A673 (cell line): ENCODE results near the gene GP1BB. TPM values are rescaled to one million over a fixed set of nuclear protein-coding genes. Genes with fewer than 3 reads are reported as not detected.
"Not testable (repeated sequence)": the region's sequence is repeated elsewhere in the genome, so short reads cannot be mapped to it uniquely, and the experiment has no call there.

Experiments
- BruUV-seq: library from RNA; stranded (reverse); fragments of 400-500 nt; replicated peaks from 2 replicates; lab custom pipeline; 2021; lab: Mats Ljungman, UMichigan
- CTCF ChIA-PET: fragments of 300-600 bp; sonication (Branson Sonifier 250); formaldehyde crosslinking; loops from one replicate; lab custom pipeline; 2022; ENCODE audit warnings: antibody characterized with exemption; lab: Charles Lee
- POLR2A ChIA-PET: fragments of 300-600 bp; sonication (Branson Sonifier 250); formaldehyde crosslinking; loops from one replicate; lab custom pipeline; 2022; ENCODE audit warnings: antibody characterized with exemption; ENCODE audit not compliant: low non-redundant PET; lab: Charles Lee
- DNase-seq: peaks from one replicate; pipeline ENCODE4 v3.0.0-alpha.2; 2015; ENCODE audit warnings: low spot score
- H3K27ac ChIP-seq: fragments of 200-600 bp; sonication (generic); 2 replicates; pipeline ENCODE4 v1.5.1; 2016; ENCODE audit warnings: mixed run types, low read depth, mild to moderate bottlenecking, mixed read lengths, antibody characterized with exemption, low read length; ENCODE audit not compliant: poor library complexity, severe bottlenecking
- H3K27me3 ChIP-seq: fragments of 200-600 bp; sonication (generic); replicated peaks from 2 replicates; pipeline ENCODE4 v1.6.1; 2017; ENCODE audit warnings: mixed run types, low read depth, mild to moderate bottlenecking, mixed read lengths, antibody characterized with exemption, low read length; ENCODE audit not compliant: insufficient read depth, poor library complexity
- H3K36me3 ChIP-seq: fragments of 200-600 bp; sonication (generic); 2 replicates; pipeline ENCODE4 v1.6.1; 2016; ENCODE audit warnings: mixed run types, mild to moderate bottlenecking, mixed read lengths, antibody characterized with exemption, low read length; ENCODE audit not compliant: insufficient read depth, poor library complexity, severe bottlenecking
- H3K4me1 ChIP-seq: fragments of 200-600 bp; sonication (generic); 2 replicates; pipeline ENCODE4 v1.6.1; 2017; ENCODE audit warnings: mixed run types, mild to moderate bottlenecking, mixed read lengths, antibody characterized with exemption, low read length; ENCODE audit not compliant: insufficient read depth, poor library complexity, severe bottlenecking
- H3K4me3 ChIP-seq: fragments of 200-600 bp; sonication (generic); 2 replicates; pipeline ENCODE4 v1.5.1; 2016; ENCODE audit warnings: low read depth, mixed run types, mild to moderate bottlenecking, mixed read lengths, low read length; ENCODE audit not compliant: poor library complexity, severe bottlenecking
- H3K9me3 ChIP-seq: fragments of 200-600 bp; sonication (generic); 2 replicates; pipeline ENCODE4 v1.6.1; 2016; ENCODE audit warnings: mixed run types, low read depth, mild to moderate bottlenecking, mixed read lengths, antibody characterized with exemption, low read length; ENCODE audit not compliant: poor library complexity, severe bottlenecking
- EZH2 ChIP-seq: fragments of 200-600 bp; sonication (generic); IDR thresholded peaks from 2 replicates; pipeline ENCODE4 v1.6.1; 2017; ENCODE audit warnings: borderline replicate concordance, low read depth, mild to moderate bottlenecking, mixed read lengths, antibody characterized with exemption, low read length; ENCODE audit not compliant: poor library complexity, severe bottlenecking
- intact Hi-C: fragments of 100-400 bp; cut with micrococcal nuclease; formaldehyde crosslinking; loops from one replicate; pipeline ENCODE4 v1.10.0; 2022; ENCODE audit not compliant: unreplicated experiment
- total RNA-seq: library from RNA; stranded (reverse); gene quantifications from 2 replicates; pipeline ENCODE4 v1.2.3, GENCODE V29; 2021
- TF ChIP-seq, protein P1 (sequence below): fragments of 300-800, 200-600 bp; sonication (generic); conservative IDR thresholded peaks from 2 replicates; pipeline ENCODE4 v1.5.1; 2017; ENCODE audit warnings: low read depth, mild to moderate bottlenecking, antibody characterized with exemption, low read length, moderate library complexity, mixed read lengths

Gene GP1BB
- total RNA-seq, 1 experiment from 2014 or later: 12.6 TPM

DNA sequence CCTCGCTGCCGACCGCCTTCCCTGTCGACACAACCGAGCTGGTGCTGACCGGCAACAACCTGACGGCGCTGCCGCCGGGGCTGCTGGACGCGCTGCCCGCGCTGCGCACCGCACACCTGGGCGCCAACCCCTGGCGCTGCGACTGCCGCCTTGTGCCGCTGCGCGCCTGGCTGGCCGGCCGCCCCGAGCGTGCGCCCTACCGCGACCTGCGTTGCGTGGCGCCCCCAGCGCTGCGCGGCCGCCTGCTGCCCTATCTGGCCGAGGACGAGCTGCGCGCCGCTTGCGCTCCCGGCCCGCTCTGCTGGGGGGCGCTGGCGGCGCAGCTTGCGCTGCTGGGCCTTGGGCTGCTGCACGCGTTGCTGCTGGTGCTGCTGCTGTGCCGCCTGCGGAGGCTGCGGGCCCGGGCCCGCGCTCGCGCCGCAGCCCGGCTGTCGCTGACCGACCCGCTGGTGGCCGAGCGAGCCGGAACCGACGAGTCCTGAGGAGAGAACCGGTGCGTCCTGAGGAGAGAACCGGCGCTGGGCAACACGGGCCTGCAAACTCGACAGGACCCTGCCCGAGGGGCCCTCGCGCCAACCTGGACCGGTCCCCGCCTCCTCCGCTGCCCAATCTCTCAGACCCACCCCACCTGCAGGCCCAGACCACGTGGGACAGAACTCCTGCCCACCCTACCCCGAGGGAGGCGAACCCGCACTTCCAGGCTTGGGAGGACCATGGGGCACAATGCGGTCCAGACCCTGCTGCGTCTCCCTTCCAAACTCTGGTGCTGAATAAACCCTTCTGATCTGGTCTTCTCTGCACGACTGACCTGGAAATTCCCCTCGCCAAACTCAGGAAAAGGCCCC is 866 bp downstream of the GP1BB start:
- no peak overlapping the region for H3K4me3 ChIP-seq
- H3K4me1 ChIP-seq: no peaks in the 10 kb centered on the region
- intact Hi-C loops: no loop called here
- no peaks in the 10 kb centered on the region for H3K27me3 ChIP-seq
- BruUV-seq: no TSS peak
- CTCF ChIA-PET: no interaction called here
- no peaks in the 10 kb centered on the region for H3K9me3 ChIP-seq
- TF ChIP-seq, protein P1, sequence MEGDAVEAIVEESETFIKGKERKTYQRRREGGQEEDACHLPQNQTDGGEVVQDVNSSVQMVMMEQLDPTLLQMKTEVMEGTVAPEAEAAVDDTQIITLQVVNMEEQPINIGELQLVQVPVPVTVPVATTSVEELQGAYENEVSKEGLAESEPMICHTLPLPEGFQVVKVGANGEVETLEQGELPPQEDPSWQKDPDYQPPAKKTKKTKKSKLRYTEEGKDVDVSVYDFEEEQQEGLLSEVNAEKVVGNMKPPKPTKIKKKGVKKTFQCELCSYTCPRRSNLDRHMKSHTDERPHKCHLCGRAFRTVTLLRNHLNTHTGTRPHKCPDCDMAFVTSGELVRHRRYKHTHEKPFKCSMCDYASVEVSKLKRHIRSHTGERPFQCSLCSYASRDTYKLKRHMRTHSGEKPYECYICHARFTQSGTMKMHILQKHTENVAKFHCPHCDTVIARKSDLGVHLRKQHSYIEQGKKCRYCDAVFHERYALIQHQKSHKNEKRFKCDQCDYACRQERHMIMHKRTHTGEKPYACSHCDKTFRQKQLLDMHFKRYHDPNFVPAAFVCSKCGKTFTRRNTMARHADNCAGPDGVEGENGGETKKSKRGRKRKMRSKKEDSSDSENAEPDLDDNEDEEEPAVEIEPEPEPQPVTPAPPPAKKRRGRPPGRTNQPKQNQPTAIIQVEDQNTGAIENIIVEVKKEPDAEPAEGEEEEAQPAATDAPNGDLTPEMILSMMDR: no peak
- DNase-seq: no peak
- peaks cover 31% of the 10 kb centered on the region for H3K36me3 ChIP-seq
- POLR2A ChIA-PET: no interaction called here
- no peak overlapping the region for H3K27ac ChIP-seq

DNA sequence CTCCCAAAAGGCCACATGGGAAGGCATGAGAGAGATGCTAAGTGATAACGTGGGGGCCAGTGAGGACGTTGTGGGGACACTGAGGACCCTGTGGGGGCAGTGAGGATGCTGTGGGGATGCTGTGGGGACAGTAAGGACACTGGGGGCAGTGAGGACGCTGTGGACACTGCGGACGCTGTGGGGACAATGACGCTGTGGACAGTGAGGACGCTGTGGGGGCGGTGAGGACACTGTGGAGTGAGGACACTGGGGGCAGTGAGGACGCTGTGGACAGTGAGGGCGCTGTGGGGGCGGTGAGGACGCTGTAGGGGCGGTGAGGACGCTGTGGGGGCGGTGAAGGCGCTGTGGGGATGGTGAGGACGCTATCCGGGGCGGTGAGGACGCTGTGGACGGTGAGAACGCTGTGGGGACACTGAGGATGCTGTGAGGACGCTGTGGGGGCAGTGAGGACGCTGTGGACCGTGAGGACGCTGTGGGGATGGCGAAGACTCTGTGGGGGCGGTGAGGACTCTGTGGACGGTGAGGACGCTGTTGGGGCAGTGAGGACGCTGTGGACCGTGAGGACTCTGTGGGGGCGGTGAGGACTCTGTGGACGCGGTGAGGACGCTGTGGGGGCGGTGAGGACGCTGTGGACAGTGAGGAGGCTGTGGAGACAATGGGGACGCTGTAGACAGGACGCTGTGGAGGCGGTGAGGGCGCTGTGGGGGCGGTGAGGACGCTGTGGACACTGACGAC is 1.8 kb downstream of the GP1BB start:
- no peak for DNase-seq
- H3K4me1 ChIP-seq: no peaks in the 10 kb centered on the region
- no TSS peak for BruUV-seq
- no peaks in the 10 kb centered on the region for H3K27me3 ChIP-seq
- no peak for TF ChIP-seq EZH2
- TF ChIP-seq, protein P1: no peak
- no peak overlapping the region for H3K27ac ChIP-seq
- intact Hi-C loops: no loop called here
- no peaks in the 10 kb centered on the region for H3K9me3 ChIP-seq
- H3K36me3 ChIP-seq: peaks cover 26% of the 10 kb centered on the region
- CTCF ChIA-PET: no interaction called here
- H3K4me3 ChIP-seq: no peak overlapping the region
- POLR2A ChIA-PET: no interaction called here

DNA sequence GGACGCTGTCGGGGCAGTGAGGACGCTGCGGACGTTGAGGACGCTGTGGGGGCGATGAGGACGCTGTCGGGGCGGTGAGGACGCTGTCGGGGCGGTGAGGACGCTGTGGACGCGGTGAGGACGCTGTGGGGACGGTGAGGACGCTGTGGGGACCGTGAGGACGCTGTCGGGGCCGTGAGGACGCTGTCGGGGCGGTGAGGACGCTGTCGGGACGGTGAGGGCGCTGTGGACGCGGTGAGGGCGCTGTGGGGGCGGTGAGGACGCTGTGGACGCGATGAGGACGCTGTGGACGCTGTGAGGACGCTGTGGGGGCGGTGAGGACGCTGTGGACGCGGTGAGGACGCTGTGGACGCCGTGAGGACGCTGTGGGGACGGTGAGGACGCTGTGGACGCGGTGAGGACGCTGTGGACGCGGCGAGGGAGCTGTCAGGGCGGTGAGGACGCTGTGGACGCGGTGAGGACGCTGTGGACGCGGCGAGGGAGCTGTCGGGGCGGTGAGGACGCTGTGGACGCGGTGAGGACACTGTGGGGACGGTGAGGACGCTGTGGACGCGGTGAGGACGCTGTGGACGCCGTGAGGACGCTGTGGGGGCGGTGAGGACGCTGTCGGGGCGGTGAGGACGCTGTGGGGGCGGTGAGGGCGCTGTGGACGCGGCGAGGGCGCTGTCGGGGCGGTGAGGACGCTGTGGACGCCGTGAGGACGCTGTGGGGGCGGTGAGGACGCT is 2.9 kb downstream of the GP1BB start:
- H3K27ac ChIP-seq, H3K4me1 ChIP-seq, BruUV-seq, intact Hi-C loops, H3K27me3 ChIP-seq, CTCF ChIA-PET, POLR2A ChIA-PET, H3K4me3 ChIP-seq, DNase-seq, H3K9me3 ChIP-seq: not testable (repeated sequence)
- H3K36me3 ChIP-seq: peaks cover 16% of the 10 kb centered on the region
